Loucy (cell line): Measurements from ENCODE around the gene SBK2.

Source experiments
- CTCF ChIP-seq: fragments of 200-600 bp; sonication (generic); conservative IDR thresholded peaks from 2 replicates; pipeline ENCODE4 v1.5.1; 2014; ENCODE audit warnings: mild to moderate bottlenecking, antibody characterized with exemption, low read length
- EZH2phosphoT487 ChIP-seq: fragments of 200-600 bp; IDR thresholded peaks from 2 replicates; pipeline ENCODE4 v1.6.1; 2018; ENCODE audit warnings: antibody characterized with exemption, mild to moderate bottlenecking, moderate library complexity, borderline replicate concordance

GRCh38 chr19:55537741-55538111 is 793 bp upstream of the SBK2 start:
- no peak for TF ChIP-seq CTCF
- no peak for TF ChIP-seq EZH2phosphoT487
